Measurements from ENCODE around the gene ZNF565.
"Not testable (repeated sequence)": the region's sequence is repeated elsewhere in the genome, so short reads cannot be mapped to it uniquely, and the experiment has no call there.

The ZNF565 gene

DNA sequence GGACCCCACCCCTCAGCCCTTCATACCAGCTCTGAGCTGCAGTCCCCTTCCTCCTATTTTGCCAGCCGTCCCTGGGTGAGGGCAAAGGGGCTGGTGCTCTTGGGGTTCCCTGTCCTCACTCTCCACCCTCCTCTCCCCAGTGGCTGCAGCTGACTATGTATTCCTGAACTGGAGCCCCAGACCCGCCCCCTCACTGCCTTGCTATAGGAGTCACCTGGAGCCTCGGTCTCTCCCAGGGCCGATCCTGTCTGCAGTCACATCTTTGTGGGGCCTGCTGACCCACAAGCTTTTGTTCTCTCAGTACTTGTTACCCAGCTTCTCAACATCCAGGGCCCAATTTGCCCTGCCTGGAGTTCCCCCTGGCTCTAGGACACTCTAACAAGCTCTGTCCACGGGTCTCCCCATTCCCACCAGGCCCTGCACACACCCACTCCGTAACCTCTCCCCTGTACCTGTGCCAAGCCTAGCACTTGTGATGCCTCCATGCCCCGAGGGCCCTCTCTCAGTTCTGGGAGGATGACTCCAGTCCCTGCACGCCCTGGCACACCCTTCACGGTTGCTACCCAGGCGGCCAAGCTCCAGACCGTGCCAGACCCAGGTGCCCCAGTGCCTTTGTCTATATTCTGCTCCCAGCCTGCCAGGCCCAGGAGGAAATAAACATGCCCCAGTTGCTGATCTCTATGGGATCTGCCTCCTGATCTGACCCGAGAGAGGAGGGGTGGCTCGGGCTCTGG is 64.6 kb downstream of the ZNF565 start:
- no peak for DNase-seq (ENCODE audit: low spot score)

DNA sequence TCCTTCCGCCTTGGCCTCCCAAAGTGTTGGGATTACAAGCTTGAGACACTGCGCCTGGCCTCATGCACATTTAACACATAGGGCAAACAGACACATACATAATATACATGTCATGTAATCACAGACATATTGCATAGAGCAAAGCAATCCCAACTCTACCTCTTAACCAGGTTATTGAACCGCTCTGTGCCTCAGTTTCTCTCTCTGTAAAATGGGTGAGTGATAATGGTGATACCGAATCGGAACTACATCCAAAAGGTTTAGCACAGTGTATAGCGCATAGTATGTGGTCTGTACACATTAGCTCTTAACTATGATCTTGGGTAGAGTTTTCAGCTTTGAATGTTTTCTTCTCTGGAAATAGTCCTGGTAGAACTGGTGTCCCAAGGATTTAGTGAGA is 69.8 kb downstream of the ZNF565 start:
- no peak for DNase-seq (ENCODE audit: low spot score)

DNA sequence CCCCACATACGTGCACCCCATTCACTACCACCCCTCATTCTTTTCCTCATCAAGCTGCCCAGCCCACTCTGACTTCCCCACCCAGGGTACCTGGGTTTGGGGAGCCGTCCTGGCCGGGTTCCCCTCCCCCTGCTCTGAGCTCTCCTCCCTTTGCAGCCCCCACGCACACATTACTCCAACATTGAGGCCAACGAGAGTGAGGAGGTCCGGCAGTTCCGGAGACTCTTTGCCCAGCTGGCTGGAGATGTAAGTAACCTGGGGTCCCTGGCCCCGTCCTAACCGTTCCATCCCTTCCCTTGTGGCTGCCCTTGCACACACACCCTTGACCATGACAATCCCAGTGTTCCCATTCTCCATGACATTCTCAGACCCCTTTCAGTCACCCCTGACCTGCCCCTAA is 72.0 kb downstream of the ZNF565 start:
- no peak for DNase-seq (ENCODE audit: low spot score)

DNA sequence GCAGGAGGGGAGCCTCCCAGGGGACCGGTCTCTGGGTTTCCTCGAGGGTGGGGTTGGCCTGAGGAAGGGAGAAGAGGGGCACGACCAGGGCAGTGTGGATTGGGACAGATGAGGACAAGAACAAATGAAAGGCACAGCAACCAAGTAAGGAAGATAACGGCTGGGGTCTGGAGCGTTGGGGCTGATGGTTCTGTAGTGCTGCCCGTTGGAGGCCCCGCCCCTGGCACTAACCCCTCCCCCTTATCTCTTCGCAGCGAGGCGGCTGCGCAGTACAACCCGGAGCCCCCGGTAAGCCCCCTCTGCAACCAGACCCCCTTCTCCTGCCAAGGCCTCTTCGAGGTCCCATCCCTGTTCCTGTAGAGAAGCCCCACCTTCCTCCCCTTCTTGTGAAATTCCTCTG is 72.4 kb downstream of the ZNF565 start:
- no peak for DNase-seq (ENCODE audit: low spot score)

DNA sequence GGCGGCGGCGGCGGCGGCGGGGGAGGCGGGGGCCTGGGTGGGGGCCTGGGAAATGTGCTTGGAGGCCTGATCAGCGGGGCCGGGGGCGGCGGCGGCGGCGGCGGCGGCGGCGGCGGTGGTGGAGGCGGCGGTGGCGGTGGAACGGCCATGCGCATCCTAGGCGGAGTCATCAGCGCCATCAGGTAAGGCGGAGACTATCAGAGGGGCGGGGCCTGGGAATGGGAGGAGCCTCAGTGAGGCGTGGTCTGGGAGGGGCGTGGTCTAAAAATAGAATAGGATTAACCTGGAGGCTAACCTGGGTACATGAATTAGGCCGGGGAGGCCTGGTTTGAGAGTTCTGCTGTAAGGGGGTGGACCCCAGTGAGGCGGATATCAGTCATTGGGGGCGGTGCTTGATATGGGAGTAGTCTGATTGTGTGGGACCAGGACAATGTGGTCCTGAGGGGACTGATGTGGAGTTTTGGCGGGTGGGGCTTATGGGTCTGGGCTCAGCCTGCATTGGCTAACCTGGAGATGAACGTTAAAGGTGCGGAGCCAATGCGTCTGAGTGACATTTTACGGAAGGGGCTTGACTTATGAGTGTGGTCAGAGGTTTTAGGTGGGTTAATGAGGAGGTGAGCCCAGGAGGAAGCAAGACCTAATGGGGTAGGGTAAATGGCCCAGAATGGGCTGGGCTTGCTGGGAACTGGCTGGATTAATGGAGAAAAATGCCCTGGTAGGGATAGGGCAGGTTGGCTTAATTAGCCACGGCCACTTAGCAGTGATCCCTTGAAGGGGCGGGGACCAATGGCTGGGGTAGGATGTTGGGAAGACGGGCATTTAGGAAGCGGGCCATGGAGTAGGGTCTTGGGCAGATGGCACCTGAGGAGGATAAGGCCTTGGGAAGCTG is 73.2 kb downstream of the ZNF565 start:
- peak; percentile 90 for DNase-seq (ENCODE audit: low spot score)

DNA sequence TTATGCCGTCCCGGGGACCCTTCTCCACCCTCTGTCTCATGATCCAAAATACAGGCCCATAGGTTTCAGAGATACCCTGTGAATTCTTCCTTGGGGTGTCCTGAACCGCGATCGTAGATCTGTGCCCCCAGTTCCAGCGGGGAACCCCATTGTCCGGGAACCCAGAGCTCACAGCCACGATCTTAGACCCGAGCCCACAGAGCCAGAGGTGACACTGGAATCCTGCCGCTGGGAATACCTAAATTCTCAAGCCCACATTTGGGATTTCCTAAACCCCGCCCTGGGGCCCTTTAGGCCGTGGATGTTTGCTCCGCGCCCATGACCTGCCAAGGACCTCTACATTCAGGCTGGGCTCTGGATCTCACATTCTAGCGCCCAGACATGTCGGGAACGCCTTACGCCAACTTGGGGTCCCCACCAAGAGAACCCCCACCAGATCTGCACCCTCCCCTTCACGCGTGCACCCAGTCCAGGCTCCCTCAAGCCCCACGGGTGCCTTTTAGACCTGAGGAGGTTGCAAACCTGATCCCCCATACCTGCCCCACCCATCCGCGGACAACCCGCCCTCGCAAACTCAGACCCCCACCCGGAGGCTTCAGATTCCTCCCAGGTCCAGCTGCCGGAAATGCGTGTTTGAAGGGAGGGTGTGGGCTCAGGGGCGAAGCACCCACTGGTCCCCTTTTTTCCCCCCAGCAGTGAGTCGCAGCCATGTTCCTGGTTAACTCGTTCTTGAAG is 74.0 kb downstream of the ZNF565 start:
- peak; percentile 81 for DNase-seq (ENCODE audit: low spot score)

DNA sequence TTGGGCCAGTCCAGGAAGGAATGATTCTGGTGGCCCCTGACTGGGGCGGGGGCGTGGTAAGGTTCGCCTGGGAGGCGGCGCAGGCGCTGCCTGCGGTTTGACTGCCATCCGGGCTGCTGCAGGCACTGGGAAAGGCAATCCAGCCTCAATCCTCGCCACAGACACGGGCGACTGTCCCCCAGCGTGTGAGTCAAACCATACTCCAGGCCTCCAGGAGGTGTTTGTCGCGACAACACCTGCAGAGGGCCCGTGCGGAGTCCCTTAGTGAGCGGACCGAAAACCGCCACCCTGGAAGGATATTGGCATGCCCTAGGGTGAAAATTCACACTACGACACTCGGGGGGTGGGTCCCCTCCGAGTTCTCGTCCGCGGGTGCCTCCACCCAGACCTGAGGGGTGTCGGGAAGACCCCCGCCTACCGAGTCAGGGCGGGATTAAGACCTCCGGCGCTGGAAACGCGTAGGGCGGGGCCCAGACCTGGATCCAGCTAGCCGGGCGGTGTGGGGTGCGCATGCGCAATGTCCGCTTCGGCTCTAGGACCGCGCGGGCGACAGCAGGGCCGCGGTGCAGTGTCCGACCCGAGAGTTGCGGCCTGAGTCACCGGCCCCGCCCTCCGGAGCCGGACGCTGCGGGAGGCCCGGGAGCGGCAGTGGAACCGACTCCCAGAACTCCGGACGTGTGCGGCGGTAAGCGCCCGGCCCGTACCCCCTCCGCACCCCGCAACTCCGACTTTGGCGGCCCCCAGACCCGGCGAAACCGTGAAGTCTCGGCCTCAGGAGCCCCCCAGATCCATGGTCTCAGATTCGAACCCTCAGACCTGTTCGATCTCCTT is 74.8 kb downstream of the ZNF565 start, which contains the start of gene CAPNS1:
Gene CAPNS1, plus strand, starts transcription at position 594 of the 831 bp plus-strand sequence. CDS start 946 bp downstream, outside the sequence.
- DNase-seq (ENCODE audit: low spot score): peak; percentile 98

DNA sequence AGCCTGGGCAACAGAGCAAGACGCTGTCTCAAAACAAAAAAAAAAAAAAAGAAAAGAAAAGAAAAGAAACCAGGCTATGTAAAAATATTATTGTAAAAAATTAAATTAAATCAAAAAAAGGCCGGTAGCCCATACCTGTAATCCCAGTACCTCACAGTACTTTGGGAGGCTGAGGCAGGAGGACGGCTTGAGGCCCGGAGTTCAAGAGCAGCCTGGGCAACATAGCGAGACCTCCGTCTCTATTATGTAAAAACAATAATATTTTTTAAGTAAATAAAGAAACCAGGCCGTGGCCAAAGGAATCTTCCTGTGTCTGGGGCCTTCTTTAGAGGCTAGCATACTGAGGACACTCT is 75.4 kb downstream of the ZNF565 start:
- no peak for DNase-seq (ENCODE audit: low spot score)

DNA sequence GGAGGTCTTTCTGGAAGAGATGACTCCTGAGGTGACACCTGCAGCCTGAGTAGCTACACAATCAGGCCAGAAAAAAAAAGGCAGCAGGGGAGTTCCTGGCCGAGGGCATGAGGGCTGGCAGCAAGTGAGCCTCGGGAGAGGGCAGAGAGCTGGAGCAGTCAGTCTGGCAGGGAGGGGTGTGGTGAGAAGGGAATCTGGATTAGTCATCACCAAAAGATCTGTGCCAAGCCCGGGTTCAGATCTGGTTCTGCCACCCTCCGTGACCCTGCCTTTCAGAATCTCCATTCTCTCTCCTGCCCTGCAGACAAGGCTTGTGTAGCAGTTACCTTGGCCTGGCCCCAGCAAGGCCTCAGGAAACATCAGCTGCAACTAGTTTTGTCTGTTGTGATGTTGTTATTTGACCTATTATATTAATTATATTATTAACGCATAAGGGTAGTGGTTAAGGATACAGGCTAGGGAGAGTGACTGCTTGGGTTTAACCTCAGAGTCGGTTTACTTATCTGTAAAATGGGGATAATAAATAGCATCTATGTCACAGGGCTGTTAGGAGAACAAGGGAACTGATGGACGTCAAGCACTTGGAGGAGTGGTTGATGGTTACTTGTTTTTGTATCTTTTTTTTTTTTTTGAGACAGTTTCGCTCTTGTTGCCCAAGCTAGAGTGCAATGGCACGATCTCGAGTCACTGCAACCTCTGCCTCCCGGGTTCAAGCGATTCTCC is 77.3 kb downstream of the ZNF565 start:
- DNase-seq (ENCODE audit: low spot score): peak; percentile 94

DNA sequence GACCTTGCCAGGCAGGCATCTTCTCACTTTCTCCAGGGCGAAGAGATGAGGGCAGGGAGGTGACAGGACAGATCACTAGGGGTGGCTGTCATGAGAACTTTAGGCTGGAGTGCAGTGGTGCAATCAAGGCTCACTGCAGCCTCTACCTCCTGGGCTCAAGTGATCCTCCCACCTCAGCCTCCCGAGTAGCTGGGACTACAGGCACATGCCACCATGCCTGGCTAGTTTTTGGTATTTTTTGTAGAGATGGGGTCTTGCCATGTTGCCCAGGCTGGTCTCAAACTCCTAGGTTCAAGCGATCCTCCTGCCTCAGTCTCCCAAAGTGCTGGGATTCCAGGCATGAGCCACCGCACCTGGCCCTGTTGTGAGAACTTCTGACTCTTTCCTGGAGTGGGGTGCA is 79.6 kb downstream of the ZNF565 start:
- not testable (repeated sequence) for DNase-seq (ENCODE audit: low spot score)
